ENCODE data around the gene TRPV3.

DNA sequence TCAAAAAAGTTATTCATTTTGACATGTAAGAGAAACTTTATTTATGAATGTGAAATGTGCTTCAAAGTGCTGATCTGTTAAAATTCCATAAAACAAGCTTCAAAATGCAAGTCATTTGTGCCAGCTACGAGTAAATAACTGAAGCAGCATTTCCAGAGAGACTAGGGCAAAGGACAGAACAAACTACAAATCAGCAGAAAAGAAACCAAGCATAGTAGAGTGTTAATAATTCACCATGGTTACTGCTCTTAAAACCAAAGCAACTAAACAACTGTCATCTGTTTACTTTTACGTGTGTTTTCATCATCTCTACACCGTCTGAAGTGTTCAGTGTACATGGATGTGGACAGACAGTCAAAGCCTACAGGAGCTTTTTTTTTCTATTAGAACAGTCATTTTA is 83.4 kb downstream of the TRPV3 start:
- TF ChIP-seq CTCF (IDR thresholded peaks at IDR 0.05; ENCODE audit: borderline replicate concordance, extremely low read depth, low read length, poor library complexity, severe bottlenecking): no peak
- TF ChIP-seq EZH2 (IDR thresholded peaks at IDR 0.05; ENCODE audit: borderline replicate concordance, low read depth, low read length, severe bottlenecking): no peak

Data from DND-41 (cell line).